ENCODE data around the gene MUC7.
A peak's percentile ranks its signal among the peaks of the same experiment; 100 is the strongest.
"Not testable (repeated sequence)": the region's sequence is repeated elsewhere in the genome, so short reads cannot be mapped to it uniquely, and the experiment has no call there.

The MUC7 gene
- 0 reads per million in 4 experiments for total RNA-seq

DNA sequence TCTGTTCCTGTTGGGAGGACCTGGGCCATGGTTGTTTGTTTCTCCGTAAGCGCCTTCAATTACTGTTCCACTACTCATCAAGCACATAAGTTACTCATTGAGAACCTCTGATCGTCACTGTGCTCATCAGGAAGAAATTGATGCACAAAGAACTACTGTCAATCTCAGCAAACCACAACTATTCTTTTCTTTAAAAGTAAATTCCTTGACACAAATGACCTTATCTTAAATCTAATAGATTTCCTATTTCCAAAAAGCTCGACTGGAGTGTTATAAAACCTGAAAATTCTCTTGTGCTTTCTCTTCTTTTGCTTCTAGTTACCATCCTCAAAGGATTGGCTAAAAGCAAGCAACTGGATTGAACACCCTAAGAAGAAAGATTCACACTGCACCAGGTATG is at the start of gene MUC7:
TSS of gene MUC7 (plus strand) at position 301 of the 400 bp plus-strand sequence. CDS start 1,825 bp downstream, outside the sequence.
- no peak for DNase-seq

DNA sequence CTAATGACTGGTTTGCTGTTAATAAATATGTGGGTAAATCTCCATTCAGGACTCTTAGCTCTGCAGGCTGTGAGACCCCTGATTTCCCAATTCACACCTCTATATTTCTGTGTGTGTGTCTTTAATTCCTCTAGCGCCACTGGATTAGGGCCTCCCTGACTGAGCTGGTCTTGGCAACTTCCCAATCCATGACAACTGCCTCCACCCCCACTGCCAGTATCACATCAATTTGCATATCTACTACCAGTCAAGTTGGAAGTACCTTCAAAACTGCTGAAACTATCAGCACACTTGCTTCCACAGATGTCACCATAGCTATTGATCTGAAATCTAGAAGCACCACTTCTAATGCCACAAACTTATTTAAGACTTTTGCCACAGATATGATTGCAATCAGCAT is 46.7 kb upstream of the MUC7 start:
- no peak for DNase-seq

DNA sequence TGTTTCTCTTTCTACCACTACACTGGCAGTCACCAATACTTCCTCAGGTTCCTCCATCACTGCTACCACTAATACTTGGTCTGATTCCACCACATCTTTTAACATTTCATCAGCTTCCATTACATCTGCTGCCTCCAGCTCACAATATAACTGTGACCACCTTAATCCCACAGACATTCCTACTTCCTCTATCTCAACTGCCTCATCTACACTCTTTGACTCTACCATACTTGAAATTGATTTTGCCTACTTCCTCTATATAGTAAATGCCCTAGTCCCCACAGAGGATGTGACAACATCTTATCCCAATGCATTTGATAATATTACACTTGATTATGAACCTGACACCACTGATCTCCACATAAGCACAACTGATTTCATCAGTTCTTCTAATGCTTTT is 45.2 kb upstream of the MUC7 start:
- no peak for DNase-seq

DNA sequence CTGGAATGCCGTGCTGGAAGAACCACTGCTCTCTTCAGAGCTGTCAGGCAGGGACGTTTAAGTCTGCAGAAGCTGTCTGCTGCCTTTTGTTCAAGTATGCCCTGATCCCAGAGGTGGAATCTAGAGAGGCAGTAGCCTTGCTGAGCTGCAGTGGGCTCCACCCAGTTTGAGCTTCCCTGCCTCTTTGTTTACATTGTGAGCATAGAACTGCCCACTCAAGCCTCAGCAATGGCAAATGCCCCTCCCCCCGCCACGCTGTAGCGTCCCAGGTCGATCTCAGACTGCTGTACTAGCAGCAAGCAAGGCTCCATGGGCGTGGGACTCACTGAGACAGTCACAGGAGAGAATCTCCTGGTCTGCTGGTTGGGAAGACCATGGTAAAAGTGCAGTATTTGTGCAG is 34.8 kb upstream of the MUC7 start:
- no peak for DNase-seq

DNA sequence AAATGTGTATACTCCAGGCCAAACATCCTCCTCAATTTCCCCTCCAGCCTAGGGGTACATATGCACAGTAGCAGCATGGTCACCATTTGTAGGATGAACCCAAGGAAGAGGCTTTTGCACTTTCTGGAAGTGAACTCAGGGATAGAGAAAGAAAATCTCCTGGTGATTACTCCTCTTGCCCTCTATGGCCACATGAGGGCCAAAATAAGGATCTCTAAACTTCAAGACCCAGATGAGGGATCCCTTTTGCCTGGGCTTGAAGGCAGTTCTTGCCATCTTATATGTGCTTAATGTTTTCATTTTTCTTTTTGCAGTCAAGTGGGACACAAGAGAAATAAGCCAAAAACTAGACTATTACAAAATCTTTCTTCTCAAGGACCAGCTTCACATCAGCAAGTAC is 29.5 kb upstream of the MUC7 start:
- DNase-seq: no peak

DNA sequence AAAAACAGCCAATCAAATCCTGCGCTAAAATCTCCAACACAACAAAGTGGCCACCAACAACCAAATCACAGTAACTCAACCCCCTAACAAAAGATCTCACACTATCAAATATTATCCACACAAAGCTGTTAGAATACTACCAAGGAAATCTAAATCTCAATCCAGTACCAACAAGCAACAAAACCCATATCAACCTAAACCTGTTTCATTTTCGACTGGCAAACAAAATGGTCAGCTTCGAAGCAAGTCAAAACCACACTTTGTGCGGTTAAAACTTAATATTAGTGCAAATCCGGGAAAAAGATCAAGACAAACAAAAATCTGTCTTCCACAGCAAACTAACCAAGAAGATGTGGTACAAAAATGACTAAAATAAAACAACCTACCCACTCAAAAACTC is 28.7 kb upstream of the MUC7 start:
- DNase-seq: no peak

DNA sequence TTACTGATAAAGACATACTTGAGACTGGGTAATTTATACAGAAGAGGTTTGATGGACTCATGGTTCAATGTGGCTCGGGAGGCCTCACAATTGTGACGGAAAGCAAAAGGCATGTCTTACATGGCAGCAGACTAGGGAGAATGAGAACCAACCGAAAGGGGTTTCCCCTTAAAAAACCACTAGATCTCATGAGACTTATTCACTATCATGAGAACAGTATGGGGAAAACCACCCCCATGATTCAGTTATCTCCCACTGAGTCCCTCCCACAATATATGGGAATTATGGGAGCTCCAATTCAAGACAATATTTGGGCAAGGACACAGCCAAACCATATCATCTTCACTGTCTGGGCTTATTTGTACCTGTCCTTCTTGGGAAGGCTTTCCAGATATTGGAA is 22.8 kb upstream of the MUC7 start:
- no peak for DNase-seq

DNA sequence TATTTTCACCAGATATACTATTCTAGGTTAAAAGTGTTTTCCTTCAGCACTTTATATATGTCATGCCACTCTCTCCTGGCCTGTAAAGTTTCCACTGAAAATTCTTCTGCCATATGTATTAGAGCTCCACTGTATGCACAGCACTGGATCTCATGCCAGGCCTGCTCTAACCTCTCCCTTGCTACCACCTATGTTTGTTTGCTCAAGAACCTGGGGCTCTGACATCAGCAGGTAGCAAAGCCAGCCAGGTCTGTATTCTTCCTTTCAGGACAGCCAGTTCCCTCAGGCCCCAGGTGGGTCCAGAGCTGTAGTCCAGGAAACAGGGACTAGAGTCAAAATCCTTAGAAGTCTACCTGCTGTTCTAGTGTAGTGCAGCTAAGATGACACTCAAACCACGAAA is 19.1 kb upstream of the MUC7 start:
- no peak for DNase-seq

DNA sequence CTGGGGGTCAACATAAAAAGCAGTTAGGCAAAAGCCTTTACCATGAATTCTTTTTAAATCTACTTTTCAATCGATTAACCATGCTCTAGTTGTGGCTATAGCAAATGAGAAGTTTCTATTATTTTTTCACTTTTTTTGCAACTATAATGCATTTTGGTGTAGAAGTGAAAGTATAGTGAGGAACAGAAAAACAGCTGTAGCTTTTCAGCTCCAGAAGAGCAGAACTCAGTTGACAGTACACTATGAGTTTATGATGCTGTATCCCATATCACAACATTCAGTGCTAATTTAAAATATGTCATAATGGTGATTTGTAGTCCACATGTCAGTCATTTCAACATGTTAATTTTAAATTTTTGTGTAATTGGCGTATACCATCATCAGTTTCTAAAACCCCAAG is 8.7 kb upstream of the MUC7 start:
- DNase-seq: no peak

DNA sequence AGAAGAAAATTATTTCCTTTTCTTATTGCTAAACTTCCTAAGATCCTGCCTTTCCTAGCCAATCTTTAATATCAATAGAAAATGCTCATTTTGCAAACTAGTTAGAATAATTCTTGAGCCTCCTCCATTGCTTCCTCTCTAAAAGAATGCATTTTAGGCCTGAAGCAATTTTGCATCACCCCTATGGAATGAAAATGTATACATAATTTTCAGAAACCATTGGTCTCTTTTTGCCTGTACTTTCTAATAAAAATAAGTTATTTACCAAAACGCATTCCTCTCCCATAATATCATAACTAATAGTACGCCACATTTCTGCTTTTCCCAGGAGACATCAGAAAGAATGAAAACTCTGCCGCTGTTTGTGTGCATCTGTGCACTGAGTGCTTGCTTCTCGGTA is 1.7 kb downstream of the MUC7 start:
- no peak for DNase-seq

DNA sequence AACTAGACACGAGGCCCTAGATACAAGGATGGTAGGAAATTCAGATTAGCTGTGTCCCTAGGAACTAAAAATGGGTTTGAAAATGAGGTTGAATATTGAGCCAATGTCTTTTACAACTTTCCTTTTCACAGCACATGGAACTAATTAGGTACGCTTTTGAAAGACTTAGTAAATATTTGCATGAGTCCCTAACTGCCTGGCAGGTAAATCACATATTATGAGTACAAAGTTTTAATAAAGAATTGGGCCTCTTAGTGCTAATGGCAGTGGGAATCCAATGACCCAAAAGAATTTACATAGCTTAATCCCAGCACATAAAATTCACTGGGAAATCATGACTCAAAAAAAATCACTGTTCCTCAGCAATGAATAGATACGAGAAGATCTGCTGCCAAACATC is 16.8 kb downstream of the MUC7 start:
- DNase-seq: no peak

DNA sequence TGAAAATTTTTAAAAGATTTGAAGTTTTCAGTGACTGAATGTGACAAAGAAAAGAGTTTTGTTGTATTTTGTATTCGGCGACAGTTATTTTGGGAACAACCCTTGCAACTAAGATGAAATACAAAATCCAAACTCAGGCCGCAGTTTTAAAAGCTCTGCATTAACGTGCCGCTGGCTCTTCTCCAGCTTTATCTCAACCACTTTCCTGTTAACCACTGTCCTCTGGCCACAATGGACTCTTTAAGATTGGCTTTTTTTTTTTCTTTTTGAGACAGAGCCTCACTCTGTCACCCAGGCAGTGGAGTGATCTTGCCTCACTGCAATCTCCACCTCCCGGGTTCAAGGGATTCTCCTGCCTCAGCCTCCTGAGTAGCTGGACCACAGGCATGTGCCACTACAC is 24.2 kb downstream of the MUC7 start:
- no peak for DNase-seq

DNA sequence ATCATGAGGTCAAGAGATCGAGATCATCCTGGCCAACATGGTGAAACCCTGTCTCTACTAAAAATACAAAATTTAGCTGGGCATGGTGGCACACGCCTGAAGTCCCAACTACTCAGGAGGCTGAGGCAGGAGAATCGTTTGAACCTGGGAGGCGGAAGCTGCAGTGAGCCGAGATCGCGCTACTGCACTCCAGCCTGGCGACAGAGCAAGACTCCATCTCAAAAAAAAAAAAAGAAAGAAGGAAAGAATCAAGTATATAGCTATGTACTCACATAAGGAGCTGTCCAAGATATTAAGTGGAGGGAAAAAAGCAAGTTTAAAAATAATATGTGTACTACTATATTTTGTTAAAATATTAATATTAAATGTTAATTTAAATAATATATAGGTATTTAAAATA is 29.8 kb downstream of the MUC7 start:
- DNase-seq: not testable (repeated sequence)

DNA sequence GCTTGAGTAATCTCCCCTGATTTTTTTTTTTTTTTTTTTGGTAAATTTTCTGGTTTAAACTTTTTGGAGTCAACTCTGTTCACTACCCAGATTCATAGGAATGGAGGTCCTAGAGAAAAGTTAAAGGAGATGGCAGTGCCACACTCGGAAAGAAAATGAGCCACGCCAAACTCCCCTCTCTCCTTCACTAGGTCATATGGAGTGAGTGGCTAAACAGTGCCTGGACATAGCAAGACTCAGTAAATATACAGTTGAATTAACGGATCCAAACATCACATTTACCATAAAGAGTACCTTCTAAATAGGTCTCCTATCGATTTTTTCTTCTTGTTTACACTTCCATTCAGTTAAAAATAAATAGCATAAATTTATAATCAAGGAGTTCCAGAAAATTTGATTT is 32.7 kb downstream of the MUC7 start:
- no peak for DNase-seq

DNA sequence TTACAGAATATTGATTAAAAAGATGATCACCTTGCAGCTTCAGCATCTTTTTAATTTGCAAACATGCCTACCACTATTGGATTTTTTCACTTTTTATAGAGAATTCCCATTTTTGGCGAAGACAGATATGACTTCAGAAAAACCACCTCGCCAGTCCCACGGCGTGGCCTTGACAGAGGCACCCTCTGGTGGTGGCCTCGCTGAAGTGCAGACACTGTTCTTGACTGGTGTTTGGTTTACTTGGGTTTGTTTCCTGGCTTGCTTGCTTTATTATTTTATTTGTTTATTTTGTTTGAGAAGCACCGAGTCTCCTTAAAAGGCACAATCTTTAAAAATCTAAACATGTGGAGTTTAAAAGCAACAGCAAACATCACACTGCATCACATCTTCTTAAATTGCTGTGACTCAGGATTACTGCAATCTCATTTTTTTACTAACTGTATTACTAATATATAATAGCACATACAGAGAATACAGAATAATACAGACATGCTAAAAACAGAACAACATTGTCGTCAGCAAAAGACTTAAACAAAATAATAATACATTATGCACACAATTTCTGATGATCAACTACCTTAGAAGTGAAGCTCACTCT is 33.3 kb downstream of the MUC7 start:
- DNase-seq: peak; percentile 5

DNA sequence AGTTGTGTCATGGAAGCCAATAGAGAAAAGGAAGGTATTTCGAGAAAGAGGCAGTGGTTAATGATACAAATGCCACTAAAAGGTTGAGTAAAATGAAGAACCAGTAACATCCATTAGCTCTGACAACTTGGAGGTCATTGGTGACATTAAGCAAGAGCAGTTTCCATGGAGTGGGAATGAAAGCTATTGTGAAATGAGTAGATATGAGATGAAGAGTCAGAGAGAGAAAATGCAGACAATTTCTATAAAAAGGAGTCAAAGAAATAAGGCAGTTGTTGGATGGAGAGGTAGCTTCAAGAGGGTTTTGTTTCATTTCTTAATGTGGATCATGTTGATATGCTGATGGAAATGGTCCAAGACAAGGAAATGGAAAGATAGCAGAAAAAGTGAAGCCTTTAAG is 36.8 kb downstream of the MUC7 start:
- no peak for DNase-seq

DNA sequence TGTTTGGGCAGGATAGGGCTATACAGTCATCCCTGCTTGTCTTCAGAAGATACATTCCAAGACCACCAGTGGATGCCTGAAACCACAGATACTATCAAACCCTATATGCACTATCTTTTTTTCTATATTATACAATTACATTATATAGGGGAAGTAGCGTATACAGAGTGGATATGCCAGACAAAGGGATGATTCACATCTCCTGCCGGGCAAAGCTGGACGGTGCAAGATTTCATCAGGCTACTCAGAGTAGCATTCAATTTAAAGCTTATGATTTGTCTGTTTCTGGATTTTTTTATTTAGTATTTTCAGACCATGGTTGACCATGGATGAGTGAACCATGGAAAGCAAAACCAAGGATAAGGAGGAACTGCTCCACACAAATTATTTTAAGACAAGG is 39.4 kb downstream of the MUC7 start:
- DNase-seq: no peak

DNA sequence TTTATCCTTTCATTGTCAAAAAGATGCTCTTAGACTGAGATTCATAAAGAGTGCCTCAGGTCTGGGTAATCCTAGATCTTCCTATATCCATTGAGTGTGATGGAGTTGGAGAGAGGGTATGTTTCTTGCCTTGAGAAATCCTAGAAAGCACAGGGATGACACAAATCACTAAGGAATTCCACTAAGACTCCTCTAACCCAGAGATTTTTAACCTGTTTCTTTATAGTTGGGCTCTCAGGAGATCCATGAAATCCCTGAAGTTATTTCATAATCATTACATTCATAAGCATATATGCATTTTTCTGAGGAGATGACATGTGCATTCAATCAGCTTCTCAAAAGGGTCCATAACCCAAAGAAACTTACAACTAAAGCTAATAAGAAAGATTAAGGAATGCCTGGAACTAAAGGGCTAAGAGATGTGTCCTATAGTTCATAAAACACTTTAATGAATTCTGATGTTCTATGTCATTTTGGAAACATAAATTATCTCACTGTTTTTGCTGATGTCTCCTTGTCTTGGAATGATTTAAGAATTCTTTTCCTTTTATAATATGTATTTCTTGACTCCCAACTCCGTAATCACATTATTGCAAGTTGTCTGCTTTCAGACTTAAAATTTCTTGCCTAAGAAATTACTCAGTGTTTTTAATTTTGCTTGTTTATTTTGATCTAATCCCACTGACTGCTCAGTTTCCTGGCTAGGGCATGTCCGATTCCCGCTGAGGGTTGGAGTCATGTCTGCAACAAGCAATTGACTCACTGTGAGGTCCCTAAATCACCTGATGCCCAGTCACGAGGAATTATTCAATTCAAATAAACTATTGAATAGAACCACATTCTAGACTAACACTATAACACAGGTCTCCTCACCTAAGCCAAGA is 43.6 kb downstream of the MUC7 start:
- DNase-seq: no peak

DNA sequence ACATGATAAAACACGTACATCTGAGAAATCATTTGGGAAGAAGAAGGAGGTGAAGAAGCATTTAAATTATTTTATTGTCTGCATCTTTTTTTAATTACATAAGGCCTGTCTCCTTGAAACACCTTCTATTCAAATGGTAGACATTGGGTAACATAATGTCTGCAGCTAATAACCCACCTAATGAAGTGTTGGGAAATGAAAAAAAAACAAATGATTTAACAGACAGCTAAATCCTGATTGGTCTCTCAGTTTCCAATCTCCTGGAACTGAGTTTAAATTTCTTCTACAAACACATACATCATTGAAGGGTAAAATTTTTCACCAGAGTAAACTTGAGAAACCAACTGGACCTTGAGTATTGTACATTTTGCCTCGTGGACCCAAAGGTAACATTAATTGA is 46.3 kb downstream of the MUC7 start, which contains the start of gene AMTN:
TSS of gene AMTN (plus strand) at position 301 of the 400 bp plus-strand sequence. CDS start 209 bp downstream, outside the sequence.
- DNase-seq: no peak

DNA sequence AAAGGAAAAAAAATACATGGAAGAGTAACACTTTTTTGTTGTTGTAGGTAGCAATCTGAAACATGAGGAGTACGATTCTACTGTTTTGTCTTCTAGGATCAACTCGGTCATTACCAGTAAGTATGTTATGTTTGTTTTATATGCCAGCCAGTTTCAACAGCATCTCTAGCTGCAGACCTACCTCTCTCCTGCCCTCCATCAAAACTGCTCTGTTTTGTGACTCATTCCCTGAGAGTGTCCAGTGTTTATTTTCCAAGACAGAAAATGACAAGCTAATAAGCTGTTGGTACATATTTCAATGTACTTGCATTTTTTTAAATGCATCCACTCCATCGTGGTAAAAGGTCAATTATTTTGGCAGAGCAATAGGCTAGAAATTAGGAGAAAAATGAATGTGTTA is 46.7 kb downstream of the MUC7 start:
- no peak for DNase-seq

DNA sequence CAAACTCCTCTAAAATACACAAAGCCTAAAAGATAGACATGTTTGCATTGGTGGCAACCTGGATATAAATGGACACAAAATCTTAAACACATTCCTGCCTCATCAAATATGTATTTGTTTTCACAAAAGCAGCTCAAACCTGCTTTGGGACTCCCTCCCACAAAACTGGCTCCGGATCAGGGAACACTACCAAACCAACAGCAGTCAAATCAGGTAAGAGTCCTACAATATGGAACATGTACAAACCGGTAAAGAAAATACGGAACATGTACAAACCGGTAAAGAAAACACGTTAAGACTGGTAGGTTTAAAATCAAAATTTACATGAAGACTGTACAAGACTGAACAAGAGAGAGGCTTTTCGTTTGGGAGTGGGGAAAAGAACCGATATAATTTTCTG is 50.6 kb downstream of the MUC7 start:
- no peak for DNase-seq

DNA sequence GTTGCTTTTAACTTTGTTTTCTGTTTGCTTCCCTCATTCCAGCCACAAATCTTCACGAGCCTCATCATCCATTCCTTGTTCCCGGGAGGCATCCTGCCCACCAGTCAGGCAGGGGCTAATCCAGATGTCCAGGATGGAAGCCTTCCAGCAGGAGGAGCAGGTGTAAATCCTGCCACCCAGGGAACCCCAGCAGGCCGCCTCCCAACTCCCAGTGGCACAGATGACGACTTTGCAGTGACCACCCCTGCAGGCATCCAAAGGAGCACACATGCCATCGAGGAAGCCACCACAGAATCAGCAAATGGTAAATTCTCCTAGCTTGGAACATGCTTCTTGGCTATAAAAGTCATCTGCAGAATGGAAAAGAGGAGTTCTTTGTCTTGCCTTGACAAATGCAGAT is 59.0 kb downstream of the MUC7 start:
- DNase-seq: no peak

DNA sequence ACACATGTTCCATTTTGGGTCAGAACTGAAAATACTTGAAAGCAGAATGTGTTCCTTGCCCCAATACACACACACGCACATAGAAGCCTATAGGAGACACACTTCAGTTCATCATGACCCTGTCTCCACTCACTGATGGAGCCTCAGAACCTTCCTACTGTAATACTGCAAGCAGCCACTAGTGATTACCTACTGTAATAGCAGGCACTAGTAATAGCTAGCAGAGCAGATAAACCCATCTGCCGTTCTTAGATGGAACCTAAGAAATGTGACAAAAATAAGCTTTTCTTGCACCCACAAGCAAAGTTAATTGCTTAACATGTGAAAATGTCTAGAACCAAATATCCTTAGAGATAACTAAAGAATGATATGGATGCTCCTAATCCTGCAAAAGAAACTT is 60.0 kb downstream of the MUC7 start:
- DNase-seq: no peak
